PC-9 (cell line): ENCODE results near the gene ERC1.

Experiments used
- EZH2 ChIP-seq: fragments of 200-600 bp; sonication (generic); IDR thresholded peaks from 2 replicates; pipeline ENCODE4 v1.8.0; 2017; ENCODE audit warnings: antibody characterized with exemption, low read depth
- TF ChIP-seq, protein P1 (sequence below): fragments of 200-600 bp; sonication (generic); conservative IDR thresholded peaks from 2 replicates; pipeline ENCODE4 v1.6.1; 2017; ENCODE audit warnings: mixed run types, antibody characterized with exemption, mild to moderate bottlenecking, moderate library complexity

- TF ChIP-seq EZH2, result no peak
- TF ChIP-seq, protein P1, sequence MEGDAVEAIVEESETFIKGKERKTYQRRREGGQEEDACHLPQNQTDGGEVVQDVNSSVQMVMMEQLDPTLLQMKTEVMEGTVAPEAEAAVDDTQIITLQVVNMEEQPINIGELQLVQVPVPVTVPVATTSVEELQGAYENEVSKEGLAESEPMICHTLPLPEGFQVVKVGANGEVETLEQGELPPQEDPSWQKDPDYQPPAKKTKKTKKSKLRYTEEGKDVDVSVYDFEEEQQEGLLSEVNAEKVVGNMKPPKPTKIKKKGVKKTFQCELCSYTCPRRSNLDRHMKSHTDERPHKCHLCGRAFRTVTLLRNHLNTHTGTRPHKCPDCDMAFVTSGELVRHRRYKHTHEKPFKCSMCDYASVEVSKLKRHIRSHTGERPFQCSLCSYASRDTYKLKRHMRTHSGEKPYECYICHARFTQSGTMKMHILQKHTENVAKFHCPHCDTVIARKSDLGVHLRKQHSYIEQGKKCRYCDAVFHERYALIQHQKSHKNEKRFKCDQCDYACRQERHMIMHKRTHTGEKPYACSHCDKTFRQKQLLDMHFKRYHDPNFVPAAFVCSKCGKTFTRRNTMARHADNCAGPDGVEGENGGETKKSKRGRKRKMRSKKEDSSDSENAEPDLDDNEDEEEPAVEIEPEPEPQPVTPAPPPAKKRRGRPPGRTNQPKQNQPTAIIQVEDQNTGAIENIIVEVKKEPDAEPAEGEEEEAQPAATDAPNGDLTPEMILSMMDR, result no peak
Observed at GRCh38 chr12:988646-989045, 2.4 kb upstream of the ERC1 start.
